K562 (cell line): ENCODE measurements around the gene EHBP1. TPM values are rescaled to one million over a fixed set of nuclear protein-coding genes. Genes with fewer than 3 reads are reported as not detected.

Experiments
- BCL6 ChIP-seq: fragments of 250-450 bp; sonication (Bioruptor Pico); IDR thresholded peaks from 2 replicates; pipeline ENCODE4 v1.4.0; 2020
- HES1 ChIP-seq: fragments of 450-650 bp; IDR thresholded peaks from 2 replicates; pipeline ENCODE4 v1.6.1; 2016; ENCODE audit warnings: low read depth, mild to moderate bottlenecking, moderate library complexity
- PHB ChIP-seq: fragments of 250-450 bp; sonication (Bioruptor Pico); IDR thresholded peaks from 2 replicates; pipeline ENCODE4 v1.5.0; 2021
- POLR3A ChIP-seq: IDR thresholded peaks from 2 replicates; pipeline ENCODE4 v1.6.1; 2011; ENCODE audit warnings: borderline replicate concordance, mild to moderate bottlenecking, moderate library complexity; ENCODE audit not compliant: insufficient read length, insufficient read depth; ENCODE audit errors: extremely low read depth
- SAP30 ChIP-seq: fragments of 200-600 bp; sonication (generic); IDR thresholded peaks from 2 replicates; pipeline ENCODE4 v1.6.1; 2012; ENCODE audit warnings: borderline replicate concordance, low read depth, mild to moderate bottlenecking, moderate library complexity, low read length, control low read depth, inconsistent platforms; ENCODE audit not compliant: insufficient read depth, poor library complexity, severe bottlenecking
- TARDBP ChIP-seq: fragments of 450-650 bp; IDR thresholded peaks from 2 replicates; pipeline ENCODE4 v1.6.1; 2016
- YY1 ChIP-seq, 3 experiments: IDR thresholded peaks; 2 replicates each; pipeline ENCODE4 v1.6.1; 2011; ENCODE audit warnings: low read length in 2 of 3, mild to moderate bottlenecking in 2 of 3, moderate library complexity in 2 of 3, borderline replicate concordance in 1 of 3, control low read depth in 1 of 3, low read depth in 1 of 3; ENCODE audit not compliant: insufficient read depth in 3 of 3, insufficient replicate concordance in 2 of 3, control insufficient read depth in 1 of 3, insufficient read length in 1 of 3; ENCODE audit errors: extremely low read depth in 1 of 3
- ZKSCAN1 ChIP-seq: fragments of 150-350 bp; IDR thresholded peaks from 2 replicates; pipeline ENCODE4 v1.6.1; 2016; ENCODE audit warnings: low read depth, low read length
- ZNF197 ChIP-seq: fragments of 200-800 bp; sonication (Bioruptor generic); IDR thresholded peaks from 2 replicates; pipeline ENCODE4 v1.6.1; 2016; ENCODE audit warnings: low read depth, missing genetic modification characterization, missing compliant biosample characterization
- ZNF655 ChIP-seq: fragments of 250-450 bp; sonication (Bioruptor Pico); IDR thresholded peaks from 2 replicates; pipeline ENCODE4 v1.5.0; 2021
- ZNF668 ChIP-seq: fragments of 250-450 bp; sonication (Bioruptor Pico); IDR thresholded peaks from 2 replicates; pipeline ENCODE4 v1.8.0; 2022; ENCODE audit warnings: mild to moderate bottlenecking, inconsistent platforms
- polyA plus RNA-seq, 8 experiments: library from polyadenylated mRNA; depleted of rRNA in 4 of 8; stranded (reverse) in 5 of 8; unstranded in 3 of 8; fragments of >200 nt; fragmentation: Nextera tagmentation in 2 of 8; fragmentation: Illumina TruSeq in 1 of 8; extraction: Ambion mirVana in 2 of 8; extraction: Trizol in 1 of 8; gene quantifications; 2 replicates each; pipeline versions ENCODE4 v1.2.1 to v1.2.3, GENCODE V29; 2011 to 2014; ENCODE audit warnings: inconsistent platforms in 1 of 8, missing spikeins in 1 of 8
- total RNA-seq, 7 experiments: library from RNA; depleted of rRNA in 6 of 7; stranded (reverse); fragments of >200 nt in 6 of 7; fragmentation: Illumina TruSeq in 2 of 7; extraction: Trizol in 2 of 7; gene quantifications; 2 replicates each; pipeline versions ENCODE4 v1.2.1 to v1.2.3, GENCODE V29; 2011 to 2021; ENCODE audit warnings: low replicate concordance in 1 of 7
- TF ChIP-seq, protein P1 (sequence below): IDR thresholded peaks from 3 replicates; pipeline ENCODE4 v1.6.1; 2011; ENCODE audit warnings: borderline replicate concordance, mild to moderate bottlenecking, moderate library complexity; ENCODE audit not compliant: insufficient read length; ENCODE audit errors: extremely low read depth
- TF ChIP-seq, protein P2 (sequence below): sonication (generic); formaldehyde crosslinking; IDR thresholded peaks from 2 replicates; pipeline ENCODE4 v1.8.0; 2022; ENCODE audit warnings: mild to moderate bottlenecking, missing genetic modification reagents, borderline replicate concordance

Gene EHBP1
- total and polyA plus RNA-seq, 9 of the 15 experiments (the other 6 are each of a cell fraction or from before 2014, with no cell fraction given) = 8.9 to 26.6 (median 19.3) TPM

- TF ChIP-seq ZNF655 (CRISPR knock-in tag) (no peak), HES1 (no peak), ZNF668 (CRISPR knock-in tag) (no peak), POLR3A (no peak), ZNF197 (CRISPR knock-in tag) (no peak), PHB (CRISPR knock-in tag) (no peak), SAP30 (no peak), YY1 (IDR thresholded peaks at IDR 0.05; ENCODE audit: borderline replicate concordance in 1 of 3, control insufficient read depth in 1 of 3, extremely low read depth in 1 of 3, insufficient read depth in 3 of 3, insufficient read length in 1 of 3, insufficient replicate concordance in 2 of 3, low read depth in 1 of 3, low read length in 2 of 3) (no peak), BCL6 (CRISPR knock-in tag) (no peak), ZKSCAN1 (no peak), TARDBP (no peak)
- TF ChIP-seq, protein P1, sequence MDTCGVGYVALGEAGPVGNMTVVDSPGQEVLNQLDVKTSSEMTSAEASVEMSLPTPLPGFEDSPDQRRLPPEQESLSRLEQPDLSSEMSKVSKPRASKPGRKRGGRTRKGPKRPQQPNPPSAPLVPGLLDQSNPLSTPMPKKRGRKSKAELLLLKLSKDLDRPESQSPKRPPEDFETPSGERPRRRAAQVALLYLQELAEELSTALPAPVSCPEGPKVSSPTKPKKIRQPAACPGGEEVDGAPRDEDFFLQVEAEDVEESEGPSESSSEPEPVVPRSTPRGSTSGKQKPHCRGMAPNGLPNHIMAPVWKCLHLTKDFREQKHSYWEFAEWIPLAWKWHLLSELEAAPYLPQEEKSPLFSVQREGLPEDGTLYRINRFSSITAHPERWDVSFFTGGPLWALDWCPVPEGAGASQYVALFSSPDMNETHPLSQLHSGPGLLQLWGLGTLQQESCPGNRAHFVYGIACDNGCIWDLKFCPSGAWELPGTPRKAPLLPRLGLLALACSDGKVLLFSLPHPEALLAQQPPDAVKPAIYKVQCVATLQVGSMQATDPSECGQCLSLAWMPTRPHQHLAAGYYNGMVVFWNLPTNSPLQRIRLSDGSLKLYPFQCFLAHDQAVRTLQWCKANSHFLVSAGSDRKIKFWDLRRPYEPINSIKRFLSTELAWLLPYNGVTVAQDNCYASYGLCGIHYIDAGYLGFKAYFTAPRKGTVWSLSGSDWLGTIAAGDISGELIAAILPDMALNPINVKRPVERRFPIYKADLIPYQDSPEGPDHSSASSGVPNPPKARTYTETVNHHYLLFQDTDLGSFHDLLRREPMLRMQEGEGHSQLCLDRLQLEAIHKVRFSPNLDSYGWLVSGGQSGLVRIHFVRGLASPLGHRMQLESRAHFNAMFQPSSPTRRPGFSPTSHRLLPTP = no peak
- TF ChIP-seq, protein P2, sequence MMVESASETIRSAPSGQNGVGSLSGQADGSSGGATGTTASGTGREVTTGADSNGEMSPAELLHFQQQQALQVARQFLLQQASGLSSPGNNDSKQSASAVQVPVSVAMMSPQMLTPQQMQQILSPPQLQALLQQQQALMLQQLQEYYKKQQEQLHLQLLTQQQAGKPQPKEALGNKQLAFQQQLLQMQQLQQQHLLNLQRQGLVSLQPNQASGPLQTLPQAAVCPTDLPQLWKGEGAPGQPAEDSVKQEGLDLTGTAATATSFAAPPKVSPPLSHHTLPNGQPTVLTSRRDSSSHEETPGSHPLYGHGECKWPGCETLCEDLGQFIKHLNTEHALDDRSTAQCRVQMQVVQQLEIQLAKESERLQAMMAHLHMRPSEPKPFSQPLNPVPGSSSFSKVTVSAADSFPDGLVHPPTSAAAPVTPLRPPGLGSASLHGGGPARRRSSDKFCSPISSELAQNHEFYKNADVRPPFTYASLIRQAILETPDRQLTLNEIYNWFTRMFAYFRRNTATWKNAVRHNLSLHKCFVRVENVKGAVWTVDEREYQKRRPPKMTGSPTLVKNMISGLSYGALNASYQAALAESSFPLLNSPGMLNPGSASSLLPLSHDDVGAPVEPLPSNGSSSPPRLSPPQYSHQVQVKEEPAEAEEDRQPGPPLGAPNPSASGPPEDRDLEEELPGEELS (CRISPR knock-in tag) = no peak
Observed at GRCh38 chr2:63041592-63041991, 336.1 kb downstream of the EHBP1 start (continued).
